CD4-positive, CD25-positive, alpha-beta regulatory T cell (primary cell): Measurements from ENCODE around the gene MC1R. TPM values are rescaled to one million over a fixed set of nuclear protein-coding genes. Genes with fewer than 3 reads are reported as not detected.
"Not testable (repeated sequence)": the region's sequence is repeated elsewhere in the genome, so short reads cannot be mapped to it uniquely, and the experiment has no call there.

Source experiments
- ATAC-seq, 2 donors: fragments of 150-1000 bp; cut with Tn5 transposase; one replicate each; pipeline ENCODE4 v1.10.0; 2021; ENCODE audit warnings: low read depth in 2 of 2, moderate number of reproducible peaks in 2 of 2, moderate library complexity in 1 of 2
- DNase-seq, 3 donors: peaks; one replicate each; pipeline versions ENCODE4 v3.0.0 to v3.0.0-alpha.2; 2012 to 2022; ENCODE audit warnings: mixed read lengths in 1 of 3
- H3K27ac ChIP-seq: one replicate; pipeline ENCODE4 v1.7.0; 2013; ENCODE audit warnings: mild to moderate bottlenecking, low read length; ENCODE audit not compliant: insufficient read depth, poor library complexity, severe bottlenecking
- H3K27me3 ChIP-seq: one replicate; pipeline ENCODE4 v1.7.0; 2013; ENCODE audit warnings: low read length; ENCODE audit not compliant: control insufficient read depth, insufficient read depth
- H3K36me3 ChIP-seq: one replicate; pipeline ENCODE4 v1.7.0; 2013; ENCODE audit warnings: mild to moderate bottlenecking, low read length, moderate library complexity; ENCODE audit not compliant: control insufficient read depth, insufficient read depth
- H3K4me1 ChIP-seq: 2 replicates; pipeline ENCODE4 v1.7.0; 2013; ENCODE audit warnings: mild to moderate bottlenecking, low read length; ENCODE audit not compliant: insufficient read depth, control insufficient read depth, poor library complexity, severe bottlenecking
- H3K4me3 ChIP-seq: one replicate; pipeline ENCODE4 v1.7.0; 2013; ENCODE audit warnings: low read depth, mild to moderate bottlenecking, low read length, moderate library complexity
- H3K9me3 ChIP-seq, 2 experiments: 1 replicate in 1 of 2; 2 replicates in 1 of 2; pipeline ENCODE4 v1.7.0; 2013; ENCODE audit warnings: low read length in 2 of 2, mild to moderate bottlenecking in 1 of 2, moderate library complexity in 1 of 2; ENCODE audit not compliant: control insufficient read depth in 2 of 2
- H3K27ac Mint-ChIP-seq, 3 donors: one replicate each; pipeline ENCODE4 v1.8.0; 2020 to 2022; ENCODE audit warnings: mild to moderate bottlenecking in 3 of 3, mixed read lengths in 3 of 3, moderate library complexity in 2 of 3
- H3K27me3 Mint-ChIP-seq: one replicate; pipeline ENCODE4 v1.8.0; 2022; ENCODE audit warnings: mild to moderate bottlenecking, mixed read lengths
- H3K36me3 Mint-ChIP-seq: one replicate; pipeline ENCODE4 v1.8.0; 2020; ENCODE audit warnings: mixed read lengths
- H3K4me1 Mint-ChIP-seq, 4 donors: one replicate each; pipeline ENCODE4 v1.8.0; 2020 to 2022; ENCODE audit warnings: mixed read lengths in 4 of 4, mild to moderate bottlenecking in 1 of 4
- H3K4me3 Mint-ChIP-seq, 4 donors: one replicate each; pipeline ENCODE4 v1.8.0; 2020 to 2022; ENCODE audit warnings: mild to moderate bottlenecking in 4 of 4, mixed read lengths in 4 of 4, moderate library complexity in 3 of 4
- H3K9me3 Mint-ChIP-seq, 7 donors: one replicate each; pipeline ENCODE4 v1.8.0; 2020 to 2022; ENCODE audit warnings: mixed read lengths in 7 of 7, mild to moderate bottlenecking in 3 of 7, moderate library complexity in 2 of 7
- polyA plus RNA-seq, 4 donors: library from polyadenylated mRNA; unstranded; fragments of 300-500 nt; fragmentation: Illumina TruSeq; gene quantifications; one replicate each; pipeline ENCODE4 v1.2.3, GENCODE V29; 2021
- total RNA-seq: library from RNA; stranded (reverse); gene quantifications from one replicate; pipeline ENCODE4 v1.2.3, GENCODE V29; 2022

The MC1R gene
- total and polyA plus RNA-seq, 5 donors from 2014 or later: 0.08 to 14.9 (median 0.28) TPM; not detected in 1

DNA sequence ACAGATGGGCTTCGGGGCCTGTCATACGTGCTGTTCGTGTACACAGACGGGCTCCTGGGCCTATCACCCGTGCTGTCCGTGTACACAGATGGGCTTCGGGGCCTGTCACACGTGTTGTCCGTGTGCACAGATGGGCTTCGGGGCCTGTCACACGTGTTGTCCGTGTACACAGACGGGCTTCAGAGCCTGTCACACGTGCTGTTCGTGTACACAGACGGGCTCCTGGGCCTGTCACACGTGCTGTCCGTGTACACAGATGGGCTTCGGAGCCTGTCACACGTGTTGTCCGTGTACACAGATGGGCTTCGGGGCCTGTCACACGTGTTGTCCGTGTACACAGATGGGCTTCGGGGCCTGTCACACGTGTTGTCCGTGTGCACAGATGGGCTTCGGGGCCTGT, 39.5 kb upstream of the MC1R start:
- H3K9me3 Mint-ChIP-seq: peaks cover 0 to 11% (median 6%) of the 10 kb centered on the region in 7 donors
- H3K9me3 ChIP-seq: peaks cover 6 to 13% of the 10 kb centered on the region in 2 experiments
- not testable (repeated sequence) for H3K27me3 Mint-ChIP-seq, H3K4me1 ChIP-seq, H3K27ac Mint-ChIP-seq, H3K4me3 ChIP-seq, H3K27ac ChIP-seq, H3K4me3 Mint-ChIP-seq, ATAC-seq, DNase-seq, H3K27me3 ChIP-seq
- peaks cover 31% of the 10 kb centered on the region for H3K36me3 Mint-ChIP-seq
- H3K4me1 Mint-ChIP-seq: peaks cover 0 to 24% (median 13%) of the 10 kb centered on the region in 4 donors
- H3K36me3 ChIP-seq: peaks cover 54% of the 10 kb centered on the region

DNA sequence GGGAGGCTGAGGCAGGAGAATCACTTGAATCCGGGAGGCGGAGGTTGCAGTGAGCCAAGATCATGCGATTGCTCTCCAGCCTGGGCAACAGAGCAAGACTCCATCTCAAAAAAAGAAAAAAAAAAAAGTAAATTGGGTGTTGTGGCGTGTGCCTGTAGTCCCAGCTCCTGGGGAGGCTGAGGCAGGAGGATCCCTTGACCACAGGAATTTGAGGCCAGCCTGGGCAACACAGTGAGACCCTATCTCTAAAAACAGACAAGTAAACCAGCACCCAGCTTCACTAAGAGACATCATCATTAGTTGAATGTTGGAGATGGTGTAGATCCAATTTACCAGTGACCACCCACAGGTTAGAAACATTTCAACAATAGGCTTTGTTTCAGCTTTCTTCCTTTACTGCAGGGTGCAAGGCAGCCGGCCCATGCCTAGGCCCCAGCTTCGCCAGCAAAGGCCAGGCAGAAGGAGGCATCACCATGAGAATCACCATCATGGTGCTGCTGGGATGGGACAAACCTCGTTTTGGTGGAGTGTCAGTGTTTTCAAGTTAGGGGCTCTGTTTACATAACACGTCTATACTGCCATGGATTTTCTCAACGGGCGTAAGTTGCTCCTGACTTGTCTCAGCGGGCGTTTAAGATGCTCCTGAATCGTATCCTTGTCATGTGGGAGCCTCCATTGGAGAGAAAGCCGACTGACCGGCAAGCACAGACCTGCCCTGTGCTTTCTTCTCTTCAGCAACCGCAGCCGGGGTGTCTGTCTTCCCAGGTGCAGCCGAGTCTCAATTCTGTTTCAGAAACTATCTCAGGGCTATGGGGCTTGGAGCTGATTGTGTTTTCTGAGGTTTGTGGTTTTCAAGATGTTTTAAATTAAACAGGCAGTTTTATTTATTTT, 37.9 kb upstream of the MC1R start:
- H3K4me1 Mint-ChIP-seq: peaks cover 0 to 18% (median 15%) of the 10 kb centered on the region in 4 donors
- peaks cover 56% of the 10 kb centered on the region for H3K36me3 ChIP-seq
- DNase-seq (no peak), ATAC-seq (no peak)
- peaks cover 33% of the 10 kb centered on the region for H3K36me3 Mint-ChIP-seq
- H3K27me3 Mint-ChIP-seq: no peaks in the 10 kb centered on the region
- H3K9me3 ChIP-seq: no peaks in the 10 kb centered on the region
- no peaks in the 10 kb centered on the region for H3K4me1 ChIP-seq
- H3K9me3 Mint-ChIP-seq: no peaks in the 10 kb centered on the region
- no peak overlapping the region for H3K27ac Mint-ChIP-seq
- no peaks in the 10 kb centered on the region for H3K27me3 ChIP-seq
- no peak overlapping the region for H3K27ac ChIP-seq
- no peak overlapping the region for H3K4me3 ChIP-seq
- H3K4me3 Mint-ChIP-seq: peak overlapping the region in 2 of 4 donors; percentile 35 to 48

DNA sequence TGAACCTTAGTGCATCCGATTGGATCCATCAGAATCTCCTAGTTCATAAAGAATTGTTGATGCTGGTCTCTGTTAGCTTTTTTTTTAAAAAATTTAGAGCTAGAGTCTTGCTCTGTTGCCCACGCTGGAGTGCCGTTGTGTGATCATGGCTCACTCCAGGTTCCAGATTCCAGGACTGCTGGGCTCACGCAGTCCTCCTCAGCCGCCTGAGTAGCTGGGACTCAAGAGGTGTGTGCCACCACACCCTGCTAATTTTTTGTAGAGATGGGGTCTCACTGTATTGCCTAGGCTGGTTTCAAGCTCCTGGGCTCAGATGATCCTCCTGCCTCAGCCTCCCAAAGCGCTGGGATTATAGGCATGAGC, 37.3 kb upstream of the MC1R start:
- H3K4me1 Mint-ChIP-seq: peaks cover 0 to 18% (median 15%) of the 10 kb centered on the region in 4 donors
- no peak for ATAC-seq
- no peaks in the 10 kb centered on the region for H3K4me1 ChIP-seq
- H3K36me3 Mint-ChIP-seq: peaks cover 33% of the 10 kb centered on the region
- no peak overlapping the region for H3K27ac ChIP-seq
- peaks cover 57% of the 10 kb centered on the region for H3K36me3 ChIP-seq
- peak overlapping the region in 1 of 4 donors; percentile 35 for H3K4me3 Mint-ChIP-seq
- no peaks in the 10 kb centered on the region for H3K9me3 ChIP-seq
- DNase-seq: no peak
- no peaks in the 10 kb centered on the region for H3K27me3 ChIP-seq
- no peak overlapping the region for H3K27ac Mint-ChIP-seq
- no peak overlapping the region for H3K4me3 ChIP-seq
- H3K9me3 Mint-ChIP-seq: no peaks in the 10 kb centered on the region
- no peaks in the 10 kb centered on the region for H3K27me3 Mint-ChIP-seq

DNA sequence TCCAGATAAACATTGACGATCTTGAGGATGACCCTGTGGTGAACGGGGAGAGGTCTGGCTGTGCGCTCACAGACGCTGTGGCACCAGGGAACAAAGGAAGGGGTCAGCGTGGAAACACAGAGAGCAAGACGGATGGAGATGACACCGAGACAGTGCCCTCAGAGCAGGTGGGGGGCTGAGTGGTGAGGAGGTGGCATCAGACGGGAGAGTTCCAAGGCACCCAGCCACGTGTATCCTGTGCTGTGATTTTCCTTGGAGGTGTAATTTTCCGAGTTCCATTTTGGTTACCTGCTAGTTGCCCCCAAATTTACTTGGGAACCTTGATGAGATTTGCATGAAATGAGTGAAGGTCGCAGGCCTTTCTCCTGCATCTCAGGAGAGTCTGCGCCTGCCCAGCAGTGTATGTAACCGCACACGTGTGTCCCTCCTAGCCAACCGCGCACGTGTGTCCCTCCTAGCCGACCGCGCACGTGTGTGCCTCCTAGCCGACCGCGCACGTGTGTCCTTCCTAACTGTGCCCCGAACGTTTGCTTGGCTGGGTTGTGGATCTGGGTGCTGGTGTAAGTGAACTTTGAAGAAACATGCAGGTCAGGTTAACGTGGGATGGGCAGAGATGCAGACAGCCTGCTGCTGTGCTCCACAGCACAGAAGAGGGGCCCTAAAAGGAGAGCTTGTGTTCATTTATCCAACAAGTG, 35.2 kb upstream of the MC1R start:
- no peaks in the 10 kb centered on the region for H3K27me3 Mint-ChIP-seq
- Histone ChIP-seq H3K4me1 (no peaks in the 10 kb centered on the region), H3K4me3 (no peak overlapping the region), H3K27me3 (no peaks in the 10 kb centered on the region), H3K27ac (no peak overlapping the region), H3K9me3 (no peaks in the 10 kb centered on the region), H3K36me3 (peaks cover 69% of the 10 kb centered on the region)
- H3K4me3 Mint-ChIP-seq: no peak overlapping the region
- DNase-seq: no peak
- ATAC-seq: no peak
- H3K36me3 Mint-ChIP-seq: peaks cover 35% of the 10 kb centered on the region
- peaks cover 0 to 1% (median 0%) of the 10 kb centered on the region in 7 donors for H3K9me3 Mint-ChIP-seq
- peaks cover 0 to 14% (median 11%) of the 10 kb centered on the region in 4 donors for H3K4me1 Mint-ChIP-seq
- no peak overlapping the region for H3K27ac Mint-ChIP-seq

DNA sequence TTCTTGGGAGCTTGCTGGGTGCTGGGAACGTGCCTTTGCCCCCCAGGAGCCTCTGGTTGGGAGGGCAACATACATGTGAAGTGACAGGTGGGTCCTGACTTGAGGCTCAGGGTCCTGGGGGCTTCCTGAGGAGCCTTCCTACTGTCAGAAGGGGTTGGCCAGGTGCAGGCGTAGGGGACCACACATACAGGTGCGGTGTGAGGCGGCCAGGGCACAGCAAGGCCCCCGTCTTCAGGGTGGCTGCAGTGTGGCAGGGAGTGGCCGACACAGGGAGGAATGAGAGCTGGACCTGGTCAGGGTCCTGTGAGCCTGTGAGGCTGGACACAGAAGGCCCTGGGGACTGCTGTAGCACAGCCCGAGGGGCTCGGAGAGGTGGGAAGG, 34.6 kb upstream of the MC1R start:
- no peaks in the 10 kb centered on the region for H3K9me3 ChIP-seq
- Mint-ChIP-seq H3K27me3 (no peaks in the 10 kb centered on the region), H3K9me3 (peaks cover 0 to 1% (median 0%) of the 10 kb centered on the region in 7 donors), H3K36me3 (peaks cover 35% of the 10 kb centered on the region), H3K27ac (no peak overlapping the region), H3K4me1 (peaks cover 0 to 12% (median 11%) of the 10 kb centered on the region in 4 donors), H3K4me3 (peak overlapping the region in 1 of 4 donors; percentile 0)
- no peaks in the 10 kb centered on the region for H3K4me1 ChIP-seq
- peaks cover 68% of the 10 kb centered on the region for H3K36me3 ChIP-seq
- H3K27ac ChIP-seq: no peak overlapping the region
- DNase-seq (no peak), ATAC-seq (no peak)
- H3K4me3 ChIP-seq: no peak overlapping the region
- no peaks in the 10 kb centered on the region for H3K27me3 ChIP-seq

DNA sequence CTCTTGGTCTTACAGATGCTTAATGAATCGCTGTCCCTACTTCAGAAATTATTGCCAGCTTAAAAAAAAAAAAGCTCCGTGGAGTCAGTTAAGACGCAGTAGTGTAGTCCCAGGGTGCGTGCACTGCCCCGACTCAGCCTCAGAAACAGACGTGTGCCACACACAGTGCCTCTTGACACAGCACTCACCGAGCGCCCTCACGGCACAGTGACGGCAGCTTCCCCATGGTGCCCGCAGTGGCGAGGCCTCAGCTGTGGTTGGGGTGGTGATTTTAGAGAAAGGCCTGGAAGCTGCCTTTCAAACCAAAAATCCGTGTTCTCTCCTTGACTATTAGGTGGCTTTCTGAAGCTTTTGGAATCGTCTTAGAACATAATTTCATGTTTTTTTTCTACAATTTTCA, 31.4 kb upstream of the MC1R start:
- peaks cover 0 to 12% (median 10%) of the 10 kb centered on the region in 4 donors for H3K4me1 Mint-ChIP-seq
- Histone ChIP-seq H3K27ac (no peak overlapping the region), H3K9me3 (no peaks in the 10 kb centered on the region), H3K36me3 (peaks cover 73% of the 10 kb centered on the region), H3K4me3 (no peak overlapping the region), H3K27me3 (no peaks in the 10 kb centered on the region), H3K4me1 (no peaks in the 10 kb centered on the region)
- no peaks in the 10 kb centered on the region for H3K27me3 Mint-ChIP-seq
- no peak for DNase-seq
- peaks cover 37% of the 10 kb centered on the region for H3K36me3 Mint-ChIP-seq
- no peak for ATAC-seq
- H3K4me3 Mint-ChIP-seq: no peak overlapping the region
- H3K27ac Mint-ChIP-seq: peak overlapping the region in 1 of 3 donors; percentile 42
- peaks cover 0 to 1% (median 0%) of the 10 kb centered on the region in 7 donors for H3K9me3 Mint-ChIP-seq

DNA sequence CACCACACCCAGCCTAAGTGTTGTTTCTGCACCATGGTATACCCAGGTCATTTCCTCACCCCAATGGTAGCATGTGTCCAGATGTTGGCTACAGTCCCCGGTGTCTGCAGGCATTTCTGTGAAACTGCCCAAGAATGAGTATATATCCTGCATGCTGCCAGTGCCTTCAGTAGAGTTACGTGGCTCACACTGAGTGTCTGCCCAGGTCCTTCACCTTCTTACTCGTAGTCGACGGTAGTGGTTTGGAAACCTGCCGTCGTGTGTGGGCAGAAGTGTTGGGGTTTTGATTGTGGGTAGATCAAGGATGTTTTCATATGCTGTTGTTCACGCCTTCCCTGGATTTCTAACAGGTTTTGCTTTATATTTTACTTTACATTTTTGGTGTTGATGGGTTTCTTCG, 28.5 kb upstream of the MC1R start:
- Mint-ChIP-seq H3K9me3 (peaks cover 0 to 1% (median 0%) of the 10 kb centered on the region in 7 donors), H3K36me3 (peaks cover 24% of the 10 kb centered on the region), H3K4me1 (peaks cover 0 to 9% (median 4%) of the 10 kb centered on the region in 4 donors), H3K27ac (peak overlapping the region in 1 of 3 donors; percentile 33), H3K4me3 (no peak overlapping the region), H3K27me3 (no peaks in the 10 kb centered on the region)
- Histone ChIP-seq H3K27me3 (no peaks in the 10 kb centered on the region), H3K4me3 (no peak overlapping the region), H3K36me3 (peaks cover 72% of the 10 kb centered on the region), H3K4me1 (no peaks in the 10 kb centered on the region), H3K9me3 (no peaks in the 10 kb centered on the region), H3K27ac (no peak overlapping the region)
- no peak for ATAC-seq
- no peak for DNase-seq
